Gastroesophageal sphincter (tissue), 4 donors: ENCODE measurements around the gene HHAT. TPM values are rescaled to one million over a fixed set of nuclear protein-coding genes. Genes with fewer than 3 reads are reported as not detected.

Source experiments
- ATAC-seq: fragments of 150-250 bp; one replicate; pipeline ENCODE4 v1.9.1; 2016; ENCODE audit warnings: mild to moderate bottlenecking, moderate library complexity
- H3K27ac ChIP-seq, 4 donors: fragments of 200-600 bp; sonication (generic) in 3 of 4; 1 replicate in 3 of 4; 2 replicates in 1 of 4; pipeline ENCODE4 v1.5.1; 2016 to 2019
- H3K27me3 ChIP-seq: fragments of 200-600 bp; sonication (generic); one replicate; pipeline ENCODE4 v1.5.1; 2019
- H3K36me3 ChIP-seq, 2 donors: fragments of 200-600 bp; sonication (generic); one replicate each; pipeline ENCODE4 v1.5.1; 2019; ENCODE audit warnings: control low read depth in 1 of 2
- H3K4me1 ChIP-seq, 3 donors: fragments of 200-600 bp; sonication (generic); 1 replicate in 2 of 3; 2 replicates in 1 of 3; pipeline ENCODE4 v1.5.1; 2016 to 2019; ENCODE audit warnings: control low read depth in 2 of 3
- H3K4me3 ChIP-seq, 2 donors: fragments of 200-600 bp; sonication (generic); one replicate each; pipeline ENCODE4 v1.5.1; 2019; ENCODE audit warnings: mild to moderate bottlenecking in 1 of 2, moderate library complexity in 1 of 2
- H3K9me3 ChIP-seq, 3 donors: fragments of 200-600 bp; sonication (generic); one replicate each; pipeline ENCODE4 v1.5.1; 2017 to 2019; ENCODE audit warnings: control low read depth in 2 of 3
- CTCF ChIP-seq, 4 experiments: fragments of 200-600 bp in 2 of 4; fragments of 450-650 bp in 2 of 4; sonication (generic) in 1 of 4; IDR thresholded peaks; one replicate each; pipeline ENCODE4 v1.5.1; 2017 to 2019; ENCODE audit warnings: antibody characterized with exemption in 4 of 4, mild to moderate bottlenecking in 2 of 4, moderate library complexity in 2 of 4
- EP300 ChIP-seq: sonication (generic); formaldehyde crosslinking; IDR thresholded peaks from one replicate; pipeline ENCODE4 v1.6.1; 2017; ENCODE audit warnings: antibody characterized with exemption, mild to moderate bottlenecking
- POLR2A ChIP-seq, 2 donors: fragments of 450-650 bp; IDR thresholded peaks; one replicate each; pipeline ENCODE4 v1.6.1; 2017; ENCODE audit warnings: antibody characterized with exemption in 2 of 2, mild to moderate bottlenecking in 2 of 2, moderate library complexity in 1 of 2
- POLR2AphosphoS5 ChIP-seq: sonication (generic); formaldehyde crosslinking; IDR thresholded peaks from one replicate; pipeline ENCODE4 v1.6.1; 2017; ENCODE audit warnings: antibody characterized with exemption
- whole genome bisulfite sequencing, 2 donors: methylation state at CpG; one replicate each; pipeline ENCODE4 v1.1.5; 2018; ENCODE audit warnings: low coverage in 1 of 2; 5-methylcytosine and 5-hydroxymethylcytosine counted together
- total RNA-seq, 4 donors: library from RNA; depleted of rRNA; stranded (reverse); fragments of >200 nt; gene quantifications; one replicate each; pipeline ENCODE4 v1.1.0, GENCODE V29; 2016

Gene HHAT
- total RNA-seq, 4 donors from 2014 or later = 1.2 to 2.4 (median 1.9) TPM

GRCh38 chr1:210647406-210648333 is 319.0 kb downstream of the HHAT start:
- no peak overlapping the region for H3K27ac ChIP-seq
- no peaks in the 10 kb centered on the region for H3K4me1 ChIP-seq
- no peak overlapping the region for H3K4me3 ChIP-seq
- no peaks in the 10 kb centered on the region for H3K9me3 ChIP-seq
- H3K36me3 ChIP-seq = no peaks in the 10 kb centered on the region
- WGBS, 2 donors = 66 to 71% methylated on average over 6 of the region's 6 CpGs
- TF ChIP-seq POLR2AphosphoS5 (no peak), EP300 (no peak), CTCF (IDR thresholded peaks at IDR 0.05) (no peak), POLR2A (IDR thresholded peaks at IDR 0.05) (no peak)
- no peaks in the 10 kb centered on the region for H3K27me3 ChIP-seq
- no peak for ATAC-seq

- no peak for ATAC-seq
- 78 to 85% methylated on average over 2 of the region's 2 CpGs for WGBS, 2 donors
- no peak overlapping the region for H3K27ac ChIP-seq
- no peaks in the 10 kb centered on the region for H3K9me3 ChIP-seq
- H3K27me3 ChIP-seq = no peaks in the 10 kb centered on the region
- H3K4me1 ChIP-seq = no peaks in the 10 kb centered on the region
- no peak overlapping the region for H3K4me3 ChIP-seq
- no peak for TF ChIP-seq EP300
- no peak for TF ChIP-seq POLR2AphosphoS5
- no peak for TF ChIP-seq POLR2A (IDR thresholded peaks at IDR 0.05)
- TF ChIP-seq CTCF (IDR thresholded peaks at IDR 0.05) = no peak
- H3K36me3 ChIP-seq = no peaks in the 10 kb centered on the region
Observed at GRCh38 chr1:210648588-210649269, 320.0 kb downstream of the HHAT start.

- Histone ChIP-seq H3K9me3 (no peaks in the 10 kb centered on the region), H3K27ac (no peak overlapping the region), H3K4me1 (no peaks in the 10 kb centered on the region), H3K27me3 (no peaks in the 10 kb centered on the region), H3K36me3 (no peaks in the 10 kb centered on the region), H3K4me3 (no peak overlapping the region)
- no peak for ATAC-seq
- 33 to 61% methylated on average over 1 to 2 of the region's 2 CpGs for WGBS, 2 donors
- TF ChIP-seq POLR2AphosphoS5 = no peak
- no peak for TF ChIP-seq CTCF (IDR thresholded peaks at IDR 0.05)
- no peak for TF ChIP-seq POLR2A (IDR thresholded peaks at IDR 0.05)
- no peak for TF ChIP-seq EP300
Observed at GRCh38 chr1:210650403-210650802, 321.7 kb downstream of the HHAT start.

GRCh38 chr1:210652329-210652954 is 323.7 kb downstream of the HHAT start:
- ATAC-seq = no peak
- no peaks in the 10 kb centered on the region for H3K9me3 ChIP-seq
- WGBS, 2 donors = 90 to 94% methylated on average over 2 of the region's 7 CpGs
- H3K36me3 ChIP-seq = no peaks in the 10 kb centered on the region
- H3K27me3 ChIP-seq = no peaks in the 10 kb centered on the region
- TF ChIP-seq POLR2A (IDR thresholded peaks at IDR 0.05) = no peak
- TF ChIP-seq EP300 = no peak
- no peak for TF ChIP-seq POLR2AphosphoS5
- no peak for TF ChIP-seq CTCF (IDR thresholded peaks at IDR 0.05)
- H3K27ac ChIP-seq = no peak overlapping the region
- H3K4me1 ChIP-seq = no peaks in the 10 kb centered on the region
- no peak overlapping the region for H3K4me3 ChIP-seq
